OCI-LY3 (cell line): ENCODE results near the gene SNCA.

Source experiments
- H2AFZ ChIP-seq: fragments of 200-600, 300-600 bp; shearing (Covaris generic); 2 replicates; pipeline ENCODE4 v1.6.0; 2014; ENCODE audit warnings: antibody characterized with exemption, low read depth, low read length
- H3K27ac ChIP-seq: fragments of 200-600, 300-600 bp; sonication (generic); 2 replicates; pipeline ENCODE4 v1.5.1; 2014; ENCODE audit warnings: mild to moderate bottlenecking, low read length, moderate library complexity, mixed read lengths
- H3K27me3 ChIP-seq: fragments of 200-600, 300-600 bp; sonication (generic); 2 replicates; pipeline ENCODE4 v1.6.1; 2014; ENCODE audit warnings: low read depth, low read length, mixed read lengths
- H3K36me3 ChIP-seq: fragments of 200-600, 300-600 bp; sonication (generic); replicated peaks from 2 replicates; pipeline ENCODE3; 2014; ENCODE audit warnings: low read depth, low read length, mixed read lengths
- H3K4me1 ChIP-seq: fragments of 300-600, 200-600 bp; sonication (generic); 2 replicates; pipeline ENCODE4 v1.6.1; 2014; ENCODE audit warnings: low read length, mixed read lengths
- H3K4me2 ChIP-seq: fragments of 200-600, 300-600 bp; sonication (generic); 2 replicates; pipeline ENCODE4 v1.6.1; 2014; ENCODE audit warnings: low read length, mixed read lengths
- H3K4me3 ChIP-seq: fragments of 300-600, 200-600 bp; sonication (generic); 2 replicates; pipeline ENCODE4 v1.5.1; 2014; ENCODE audit warnings: antibody characterized with exemption, mild to moderate bottlenecking, low read length, moderate library complexity
- H3K79me2 ChIP-seq: fragments of 300-600, 200-600 bp; shearing (Covaris generic); 2 replicates; pipeline ENCODE4 v1.6.1; 2014; ENCODE audit warnings: mild to moderate bottlenecking, low read length, mixed read lengths
- H3K9ac ChIP-seq: fragments of 300-600, 200-600 bp; shearing (Covaris generic); 2 replicates; pipeline ENCODE4 v1.6.0; 2014; ENCODE audit warnings: mild to moderate bottlenecking, low read length, moderate library complexity
- H3K9me3 ChIP-seq: fragments of 200-600, 300-600 bp; shearing (Covaris generic); 2 replicates; pipeline ENCODE4 v1.6.1; 2014; ENCODE audit warnings: low read length, mixed read lengths; ENCODE audit not compliant: insufficient read depth
- H4K20me1 ChIP-seq: fragments of 200-600, 300-600 bp; sonication (generic); 2 replicates; pipeline ENCODE4 v1.6.1; 2016; ENCODE audit warnings: low read length, mixed read lengths; ENCODE audit not compliant: insufficient read depth
- CTCF ChIP-seq: fragments of 200-600, 300-600 bp; sonication (generic); IDR thresholded peaks from 2 replicates; pipeline ENCODE4 v1.5.1; 2014; ENCODE audit warnings: antibody characterized with exemption, low read length, low read depth
- EZH2phosphoT487 ChIP-seq: fragments of 200-600 bp; shearing (Covaris generic); IDR thresholded peaks from 2 replicates; pipeline ENCODE4 v1.6.1; 2018; ENCODE audit warnings: antibody characterized with exemption, mixed run types, low read depth

The SNCA gene

GRCh38 chr4:89765966-89766365, 71.0 kb downstream of the SNCA start:
- no peaks in the 10 kb centered on the region for H3K4me1 ChIP-seq
- H3K27me3 ChIP-seq, result no peaks in the 10 kb centered on the region
- H3K79me2 ChIP-seq, result no peaks in the 10 kb centered on the region
- H3K9me3 ChIP-seq, result no peaks in the 10 kb centered on the region
- H3K4me2 ChIP-seq, result no peak overlapping the region
- H3K36me3 ChIP-seq, result no peaks in the 10 kb centered on the region
- no peak overlapping the region for H2AFZ ChIP-seq
- no peak overlapping the region for H3K9ac ChIP-seq
- no peaks in the 10 kb centered on the region for H4K20me1 ChIP-seq
- TF ChIP-seq CTCF (no peak), EZH2phosphoT487 (no peak)
- H3K27ac ChIP-seq, result no peak overlapping the region
- H3K4me3 ChIP-seq, result no peak overlapping the region

GRCh38 chr4:89765528-89765927, 71.4 kb downstream of the SNCA start:
- Histone ChIP-seq H3K4me2 (no peak overlapping the region), H2AFZ (no peak overlapping the region)

DNA sequence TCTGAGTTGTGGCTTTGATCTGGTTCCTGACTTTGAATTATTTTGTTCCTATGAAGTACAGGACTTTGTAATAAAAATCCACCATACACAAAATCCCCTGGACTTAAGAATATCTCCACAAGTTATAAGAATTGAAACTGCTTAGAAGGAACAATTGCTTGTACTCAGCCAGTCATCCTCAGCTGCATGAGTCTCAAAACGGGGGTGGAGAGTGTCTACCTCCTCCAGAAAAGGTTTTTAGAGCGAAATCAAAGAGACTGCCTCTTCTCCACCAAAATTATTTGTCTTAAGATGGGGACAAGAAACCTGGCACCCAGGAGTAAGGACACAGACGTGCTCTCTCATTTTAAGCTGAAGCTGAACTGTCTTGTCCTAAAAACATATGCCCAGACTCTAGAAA, 74.7 kb downstream of the SNCA start:
- H3K9ac ChIP-seq, result no peak overlapping the region
- no peak overlapping the region for H3K4me3 ChIP-seq
- H3K9me3 ChIP-seq, result no peaks in the 10 kb centered on the region
- H2AFZ ChIP-seq, result no peak overlapping the region
- TF ChIP-seq CTCF (no peak), EZH2phosphoT487 (no peak)
- H3K27ac ChIP-seq, result no peak overlapping the region
- H4K20me1 ChIP-seq, result no peaks in the 10 kb centered on the region
- no peak overlapping the region for H3K4me2 ChIP-seq
- H3K27me3 ChIP-seq, result no peaks in the 10 kb centered on the region
- H3K36me3 ChIP-seq, result no peaks in the 10 kb centered on the region
- H3K4me1 ChIP-seq, result no peaks in the 10 kb centered on the region
- no peaks in the 10 kb centered on the region for H3K79me2 ChIP-seq

More at GRCh38 chr4:89765528-89765927, 71.4 kb downstream of the SNCA start:
- H3K79me2 ChIP-seq, result no peaks in the 10 kb centered on the region
- no peaks in the 10 kb centered on the region for H3K4me1 ChIP-seq
- H3K4me3 ChIP-seq, result no peak overlapping the region
- no peaks in the 10 kb centered on the region for H4K20me1 ChIP-seq
- H3K27me3 ChIP-seq, result no peaks in the 10 kb centered on the region
- H3K27ac ChIP-seq, result no peak overlapping the region
- no peak overlapping the region for H3K9ac ChIP-seq
- H3K36me3 ChIP-seq, result no peaks in the 10 kb centered on the region
- H3K9me3 ChIP-seq, result no peaks in the 10 kb centered on the region
- TF ChIP-seq CTCF, result no peak
- no peak for TF ChIP-seq EZH2phosphoT487

- no peak overlapping the region for H3K4me3 ChIP-seq
- no peaks in the 10 kb centered on the region for H4K20me1 ChIP-seq
- no peaks in the 10 kb centered on the region for H3K36me3 ChIP-seq
- H3K27ac ChIP-seq, result no peak overlapping the region
- H2AFZ ChIP-seq, result no peak overlapping the region
- H3K27me3 ChIP-seq, result no peaks in the 10 kb centered on the region
- TF ChIP-seq EZH2phosphoT487 (no peak), CTCF (no peak)
- no peaks in the 10 kb centered on the region for H3K9me3 ChIP-seq
- H3K4me2 ChIP-seq, result no peak overlapping the region
- no peak overlapping the region for H3K9ac ChIP-seq
- H3K4me1 ChIP-seq, result no peaks in the 10 kb centered on the region
- no peaks in the 10 kb centered on the region for H3K79me2 ChIP-seq
Observed at GRCh38 chr4:89759426-89759825, 77.5 kb downstream of the SNCA start.
